Activated CD8-positive, alpha-beta memory T cell treated with anti-CD3 and anti-CD28 coated beads for 4 hours (primary cell): ENCODE results near the gene TULP1.
"Not testable (repeated sequence)": the region's sequence is repeated elsewhere in the genome, so short reads cannot be mapped to it uniquely, and the experiment has no call there.

Experiments
- DNase-seq, 2 donors: peaks; one replicate each; pipeline ENCODE4 v3.0.0-alpha.2; 2020; ENCODE audit warnings: low read depth in 2 of 2

Gene TULP1

DNA sequence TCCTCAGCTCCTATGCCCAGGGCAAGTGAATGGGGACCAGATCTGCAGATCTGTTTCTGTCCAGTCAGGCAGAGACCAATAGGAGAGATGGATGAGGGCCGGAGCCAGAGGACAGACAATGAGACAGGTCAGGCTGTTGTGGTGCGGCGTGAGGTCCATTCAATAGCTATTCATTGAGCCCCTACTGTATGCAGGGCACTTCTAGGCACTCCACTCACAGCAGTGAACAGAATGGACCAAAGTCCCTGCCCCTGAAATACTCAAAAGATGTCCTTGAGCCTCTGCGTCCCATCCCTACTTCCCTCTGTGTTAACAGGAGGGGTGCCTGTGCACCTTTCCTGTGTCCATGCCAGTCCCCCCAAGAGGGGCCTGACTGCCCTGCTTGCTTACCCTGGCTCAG, 8.5 kb upstream of the TULP1 start:
- no peak for DNase-seq

DNA sequence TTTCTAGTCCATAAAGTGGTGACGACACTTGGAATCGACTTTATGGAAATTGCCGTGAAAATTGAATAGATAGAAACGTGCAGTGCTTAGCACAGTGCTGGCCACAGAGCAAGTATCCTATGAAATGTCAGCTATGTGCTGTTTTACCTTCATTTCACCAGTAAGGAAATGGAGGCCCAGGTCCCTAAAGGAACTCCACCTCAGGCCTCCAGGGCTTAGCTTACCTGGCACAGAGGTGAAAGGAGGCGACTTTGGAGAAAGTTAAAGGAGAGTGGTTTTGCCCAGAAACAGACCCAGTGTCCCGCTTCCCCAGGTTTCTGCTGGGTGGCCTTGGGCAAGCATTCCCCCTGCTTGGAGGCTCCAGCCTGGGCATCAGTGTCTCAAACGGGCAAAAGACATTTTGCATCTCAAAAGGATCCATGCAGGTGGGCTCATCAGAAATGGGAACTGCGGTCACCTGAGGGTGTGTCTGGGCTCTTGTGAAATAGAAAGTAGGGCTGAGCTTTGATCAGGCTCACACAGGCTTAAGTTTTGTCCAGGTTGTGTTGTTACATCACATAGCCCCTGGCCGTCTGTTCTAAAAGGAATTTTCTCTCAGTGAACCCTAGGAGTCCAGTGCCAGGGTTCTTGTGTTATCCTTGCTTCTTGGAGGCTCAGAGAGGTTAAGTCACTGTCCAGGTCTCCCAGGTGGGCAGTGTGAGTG, 6.8 kb upstream of the TULP1 start:
- DNase-seq: no peak

DNA sequence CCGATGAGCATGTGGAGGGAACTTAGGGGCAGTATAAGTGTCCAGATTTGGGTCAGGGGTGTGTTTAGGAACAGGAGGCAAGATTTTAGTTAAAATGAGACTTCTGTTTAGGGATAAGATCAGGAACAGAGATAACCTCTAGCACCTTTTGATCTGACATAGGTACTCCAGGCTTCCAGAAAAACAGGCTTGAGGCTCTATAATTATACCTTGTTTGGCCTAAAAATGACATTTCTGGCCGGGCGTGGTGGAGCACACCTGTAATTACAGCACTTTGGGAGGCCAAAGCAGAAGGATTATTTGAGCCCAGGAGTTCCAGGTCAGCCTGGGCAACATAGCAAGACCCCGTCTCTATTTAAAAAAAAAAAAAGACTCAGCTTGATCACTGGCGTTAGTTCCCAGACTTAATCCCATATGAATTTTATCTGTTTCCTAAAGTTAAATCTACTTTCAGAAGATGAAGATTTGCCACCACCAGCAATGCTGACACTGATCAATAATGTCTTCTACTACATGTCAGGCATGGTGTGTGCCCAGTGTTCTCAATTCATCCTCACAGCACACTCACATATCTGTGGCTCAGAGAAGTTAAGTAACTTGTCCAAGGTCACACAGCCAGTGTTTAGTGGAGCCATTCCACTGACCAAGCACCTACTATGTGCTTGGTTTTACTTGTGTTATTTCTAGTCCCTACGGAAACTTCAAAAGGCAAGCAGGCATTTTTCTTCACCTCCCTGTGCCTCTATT, 6.0 kb upstream of the TULP1 start:
- no peak for DNase-seq

DNA sequence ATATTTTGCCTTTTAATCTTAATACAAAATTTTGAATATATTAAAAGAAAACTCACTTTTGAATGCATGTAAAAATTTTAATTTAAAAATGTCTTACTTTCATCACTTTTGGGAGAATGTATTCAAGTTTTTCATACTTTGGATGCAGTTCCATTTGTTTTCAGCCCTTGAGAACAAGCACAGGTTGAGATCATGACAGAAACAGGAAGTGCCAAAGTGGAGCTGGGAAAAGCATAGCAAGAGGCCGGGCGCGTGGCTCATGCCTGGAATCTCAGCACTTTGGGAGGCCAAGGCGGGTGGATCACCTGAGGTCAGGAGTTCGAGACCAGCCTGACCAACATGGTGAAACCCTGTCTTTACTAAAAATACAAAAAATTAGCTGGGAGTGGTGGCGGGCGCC, 5.3 kb upstream of the TULP1 start:
- not testable (repeated sequence) for DNase-seq

DNA sequence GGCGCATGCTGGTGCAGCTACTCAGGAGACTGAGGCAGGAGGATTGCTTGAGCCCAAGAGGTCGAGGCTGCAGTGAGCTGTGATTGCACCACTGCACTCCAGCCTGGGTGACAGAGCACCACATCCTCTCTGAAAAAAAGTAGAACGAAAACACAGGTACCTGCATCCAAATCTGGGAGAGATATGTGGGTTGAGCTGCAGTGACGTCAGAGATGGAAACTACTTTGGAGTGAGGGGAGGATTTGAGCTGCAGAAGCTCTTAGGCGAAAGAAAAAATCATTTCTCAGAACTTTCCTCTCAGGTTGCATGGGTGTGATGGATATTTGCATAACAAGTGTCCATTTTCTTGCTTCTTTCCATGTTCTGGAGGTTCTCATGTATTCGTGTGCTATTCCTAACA, 4.0 kb upstream of the TULP1 start:
- no peak for DNase-seq

DNA sequence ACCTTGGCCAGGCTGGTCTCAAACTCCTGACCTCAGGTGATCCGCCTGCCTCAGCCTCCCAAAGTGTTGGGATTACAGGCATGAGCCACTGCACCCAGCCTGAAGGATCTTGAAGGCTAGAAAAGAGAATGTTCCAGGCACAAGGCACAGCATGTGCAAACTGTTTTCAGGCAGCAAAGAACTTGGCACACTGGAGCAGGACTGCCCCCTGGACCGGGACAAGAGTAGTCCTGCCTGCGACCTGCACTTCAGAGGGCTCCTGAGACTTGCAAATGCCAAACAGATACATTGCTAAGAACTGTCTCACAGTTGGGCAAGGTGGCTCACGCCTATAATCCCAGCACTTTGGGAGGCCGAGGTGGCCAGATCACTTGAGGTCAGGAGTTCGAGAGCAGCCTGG, 3.2 kb upstream of the TULP1 start:
- DNase-seq: not testable (repeated sequence)

DNA sequence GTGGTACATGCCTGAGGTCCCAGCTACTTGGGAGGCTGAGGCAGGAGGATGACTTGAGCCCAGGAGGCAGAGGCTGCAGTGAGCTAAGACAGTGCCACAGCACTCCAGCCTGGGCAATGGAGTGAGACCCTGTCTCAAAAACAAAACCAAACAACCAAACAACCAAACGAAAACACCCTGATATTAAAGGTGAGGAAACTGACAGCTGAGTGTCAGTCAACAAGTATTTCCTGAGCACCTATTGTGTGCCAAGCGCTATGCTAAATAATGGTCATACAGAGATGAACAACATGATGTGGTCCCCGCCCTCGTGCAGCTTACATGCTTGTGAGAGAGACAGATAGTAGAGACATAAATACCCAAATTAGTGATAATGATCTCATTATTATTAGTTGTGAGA, 1.9 kb upstream of the TULP1 start:
- no peak for DNase-seq

DNA sequence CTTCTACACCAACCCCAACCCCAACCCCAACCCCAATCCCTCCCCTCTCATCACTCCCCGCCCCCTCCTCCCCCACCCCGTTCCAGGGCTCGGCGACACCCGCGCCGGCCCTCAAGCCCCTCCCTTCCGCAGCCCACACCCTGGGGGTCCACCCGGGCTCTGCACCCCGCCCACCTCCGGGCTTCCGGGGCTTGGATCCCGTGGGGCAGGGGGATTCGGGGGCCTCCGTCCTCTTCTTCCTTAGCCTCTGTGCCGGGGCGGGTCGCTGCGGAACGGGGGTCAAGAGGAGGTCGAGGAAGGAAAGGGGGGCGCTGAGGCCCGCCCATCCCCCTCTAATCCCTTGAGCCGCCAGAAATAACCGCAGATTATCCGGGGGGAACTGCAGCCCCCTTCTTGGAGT, 690 bp downstream of the TULP1 start:
- no peak for DNase-seq

DNA sequence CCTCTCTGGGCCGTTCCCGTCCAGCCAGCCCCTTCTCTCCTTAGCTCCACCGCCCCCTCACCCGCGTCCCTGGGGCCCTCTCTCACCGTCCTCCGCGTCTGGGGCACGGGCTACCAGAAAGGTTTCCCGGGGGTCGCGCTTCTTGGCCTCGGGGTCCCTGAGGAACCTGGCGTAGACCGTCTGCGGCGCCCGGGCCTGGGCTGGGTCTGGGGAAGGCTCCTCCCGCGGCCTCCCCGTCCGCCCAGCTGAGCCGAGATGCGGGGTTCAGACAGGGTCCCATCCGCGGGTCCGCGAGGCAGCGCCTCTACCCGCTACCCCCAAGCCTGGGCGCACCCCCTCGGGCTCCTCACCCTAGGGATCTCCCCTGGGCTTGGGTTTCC, 1.1 kb downstream of the TULP1 start:
- DNase-seq: no peak

DNA sequence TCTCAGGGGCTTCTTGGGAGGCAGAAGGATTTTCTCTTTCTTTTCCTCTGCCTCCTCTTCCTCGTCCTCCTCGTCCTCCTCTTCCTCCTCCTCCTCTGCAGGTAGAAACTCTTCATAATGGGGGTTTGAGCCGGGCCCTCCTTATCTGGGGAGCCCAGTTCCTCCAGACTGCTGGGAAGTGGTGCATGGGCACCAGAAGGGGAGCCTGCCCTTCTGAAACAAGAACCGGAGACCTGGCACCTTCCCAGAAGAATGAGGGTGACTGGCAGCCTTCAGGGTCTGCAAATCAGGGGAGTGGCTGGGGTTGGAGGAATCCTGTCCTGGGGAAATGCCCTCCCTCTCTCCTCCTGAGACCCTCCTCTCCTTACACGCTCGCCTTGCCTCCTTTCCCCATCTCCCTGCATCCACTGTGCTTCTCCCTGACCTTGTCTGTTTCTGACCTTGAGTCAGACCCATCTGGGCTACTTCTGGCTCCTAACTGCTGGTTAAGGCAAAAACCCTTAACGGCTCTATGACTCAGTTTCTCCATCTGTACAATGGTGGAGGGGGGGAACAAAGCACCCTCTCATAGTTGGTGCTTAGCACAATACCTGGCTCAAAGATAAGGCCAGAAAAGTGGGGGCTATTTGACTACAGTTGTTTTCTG, 1.7 kb downstream of the TULP1 start:
- no peak for DNase-seq

DNA sequence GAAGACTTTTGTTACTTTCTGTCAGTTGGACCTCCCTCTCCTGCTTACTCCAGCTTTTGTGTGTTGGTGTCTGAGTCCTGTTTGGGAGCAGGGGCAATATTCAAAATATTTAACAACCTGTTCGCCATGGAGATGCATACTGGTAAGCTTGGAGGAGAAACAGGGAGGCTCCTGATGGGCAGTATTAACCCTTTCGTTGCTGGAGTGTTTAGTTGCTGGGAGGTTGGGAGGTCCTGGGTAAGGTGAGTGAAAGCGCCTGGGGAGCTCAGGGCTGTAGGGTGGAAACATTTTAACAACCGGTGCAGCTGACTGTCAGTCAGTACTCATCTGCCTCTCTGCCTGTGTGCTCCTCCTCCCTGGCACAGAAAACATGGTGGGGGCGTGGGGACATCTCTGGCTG, 4.2 kb downstream of the TULP1 start:
- DNase-seq: no peak

DNA sequence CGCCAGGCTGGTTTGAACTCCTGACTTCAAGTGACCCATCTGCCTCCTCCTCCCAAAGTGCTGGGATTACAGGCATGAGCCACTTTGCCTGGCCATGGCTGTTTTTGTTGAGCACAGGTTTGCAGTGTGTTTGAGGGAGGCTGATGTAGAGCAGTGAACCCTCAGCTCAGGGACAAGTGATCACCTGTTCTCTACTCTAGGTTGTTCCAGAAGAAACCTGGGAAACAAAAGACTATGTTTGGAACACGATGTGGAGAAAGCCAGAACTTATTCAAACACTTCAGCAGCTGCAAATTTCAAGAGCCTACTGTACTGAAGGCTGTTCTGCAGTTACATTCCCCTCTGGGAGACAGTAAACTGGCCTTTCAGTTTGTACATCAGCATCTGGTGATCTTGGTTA, 4.7 kb downstream of the TULP1 start:
- DNase-seq: no peak

DNA sequence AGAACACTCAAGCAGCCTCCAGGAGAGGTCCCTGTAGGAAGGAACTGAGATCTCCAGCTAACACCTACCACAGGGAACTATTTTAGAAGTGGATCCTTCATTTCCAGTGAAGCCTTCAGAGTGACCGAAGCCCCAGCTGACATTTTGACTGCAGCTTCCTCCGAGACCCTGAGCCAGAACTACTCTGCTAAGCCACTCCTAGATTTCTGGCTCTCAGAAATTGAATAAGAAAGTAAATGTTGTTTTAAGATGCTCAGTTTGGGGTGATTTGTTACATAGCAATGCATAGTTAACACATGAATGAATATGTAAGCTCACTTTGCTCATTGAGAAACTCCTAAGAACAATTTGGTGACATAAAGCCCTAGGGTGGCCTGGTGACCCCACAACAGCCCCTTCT, 5.5 kb downstream of the TULP1 start:
- DNase-seq: no peak

DNA sequence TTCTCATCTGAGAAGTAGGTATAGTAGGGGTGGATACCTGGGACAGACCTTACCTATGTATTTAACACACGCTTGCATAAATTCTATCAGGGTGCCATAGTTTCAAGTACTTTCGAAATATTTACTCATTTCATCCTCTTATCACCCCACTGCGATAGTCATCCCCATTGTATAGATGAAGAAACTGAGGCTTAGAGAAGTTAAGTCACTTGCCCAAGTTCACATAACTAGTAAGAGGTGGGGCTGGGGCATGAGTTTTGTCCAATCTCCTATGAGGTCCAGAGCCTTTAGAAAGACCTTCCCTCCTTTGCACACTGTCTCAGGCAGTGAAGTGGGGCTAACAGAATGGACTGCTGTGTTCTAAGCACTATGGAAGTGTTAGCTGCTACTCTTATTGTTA, 6.2 kb downstream of the TULP1 start:
- DNase-seq: no peak

DNA sequence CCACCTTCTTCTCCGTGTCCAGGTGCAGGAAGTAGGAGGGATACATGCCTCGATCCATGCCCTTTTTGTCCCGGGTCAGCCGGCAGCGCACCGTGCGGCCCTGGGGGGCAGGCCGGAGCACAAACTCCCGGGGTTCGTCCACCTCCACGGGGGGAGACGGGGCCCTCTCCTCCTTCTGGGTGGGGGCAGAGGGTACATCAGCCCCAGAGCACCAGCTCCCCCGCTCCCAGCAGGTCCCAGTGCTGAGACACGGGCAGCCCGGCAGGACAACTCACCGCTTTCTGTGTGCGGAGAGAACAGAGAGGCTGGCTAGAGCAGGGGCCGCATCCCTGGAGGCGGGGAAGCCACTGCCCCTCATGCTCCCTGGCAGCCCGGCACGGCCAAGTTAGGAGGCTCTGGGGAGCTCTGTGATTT, 6.7 kb downstream of the TULP1 start:
- DNase-seq: no peak

DNA sequence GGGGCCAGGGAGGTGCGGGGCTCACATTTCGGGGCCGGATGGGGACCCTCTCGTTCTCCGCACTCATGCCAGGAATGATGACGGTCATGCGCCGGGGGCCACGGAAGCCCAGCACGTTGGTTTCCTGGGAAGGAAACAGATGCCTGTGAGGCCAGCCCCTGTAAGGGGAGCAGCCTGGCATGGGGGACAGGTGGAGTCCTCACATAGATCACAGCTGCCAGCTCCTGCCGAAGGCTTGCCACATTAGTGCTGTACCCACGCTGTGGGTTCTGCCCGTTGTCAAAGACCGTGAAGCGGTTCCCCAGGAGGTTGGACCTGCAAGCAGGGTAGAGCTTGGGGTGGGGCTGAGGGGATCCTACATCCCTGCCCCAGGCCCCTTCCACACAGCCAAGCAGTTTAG, 9.2 kb downstream of the TULP1 start:
- no peak for DNase-seq

DNA sequence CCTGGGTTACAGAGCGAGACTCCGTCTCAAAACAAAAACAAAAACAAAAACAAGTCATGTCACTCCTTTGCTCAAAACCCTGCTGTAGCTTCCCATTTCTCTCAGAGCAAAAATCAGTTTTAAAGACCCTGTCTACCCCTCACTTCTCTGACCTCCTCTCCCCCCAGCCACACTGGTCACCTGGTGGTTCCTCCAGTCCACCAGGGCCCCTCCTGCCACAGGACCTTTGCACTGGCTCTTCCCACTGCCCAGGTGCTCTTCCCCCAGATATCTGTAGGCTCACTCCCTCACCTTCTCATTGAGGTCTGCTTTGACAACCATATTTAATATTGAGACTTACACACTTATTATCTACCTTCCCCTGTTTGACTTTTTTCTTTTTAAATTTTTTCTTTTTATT, 10.9 kb downstream of the TULP1 start:
- no peak for DNase-seq

DNA sequence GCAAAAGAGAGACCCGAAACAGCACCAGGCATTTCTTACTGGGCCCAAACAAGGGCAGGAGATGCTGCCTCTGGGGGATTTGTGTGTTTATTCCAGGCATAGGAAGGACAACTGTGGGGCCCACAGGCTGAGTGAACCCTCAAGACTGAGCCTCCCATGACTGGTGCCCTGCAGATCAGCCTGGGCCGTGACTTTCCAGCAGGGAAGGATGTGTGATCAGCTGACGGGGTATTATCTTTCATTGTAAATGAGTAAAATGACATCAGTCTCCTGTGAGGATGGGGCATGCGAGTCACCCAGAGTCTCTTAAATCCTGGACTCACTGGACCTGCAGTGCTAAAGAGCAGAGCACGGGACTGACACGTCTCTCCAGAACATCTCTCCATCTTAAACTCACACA, 11.9 kb downstream of the TULP1 start:
- DNase-seq: no peak

DNA sequence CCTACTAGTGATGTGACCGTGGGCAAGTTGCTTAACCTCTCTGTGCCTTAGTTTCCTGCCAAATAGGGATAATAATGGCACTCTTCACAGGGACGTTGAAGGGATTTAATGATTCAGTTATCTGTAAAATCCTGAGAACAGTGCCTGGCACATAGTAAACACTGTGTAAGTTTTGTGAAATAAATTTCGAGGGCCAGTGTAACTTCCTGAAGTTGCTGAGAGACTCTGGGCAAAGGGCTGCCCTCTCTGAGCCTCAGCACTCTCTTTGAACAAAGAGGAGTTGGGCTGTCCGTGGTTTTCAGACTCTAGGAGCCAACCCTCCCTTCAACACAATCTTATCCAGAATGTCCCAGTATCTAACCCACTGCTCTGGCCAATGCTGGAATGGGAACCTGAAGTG, 13.3 kb downstream of the TULP1 start:
- DNase-seq: no peak

DNA sequence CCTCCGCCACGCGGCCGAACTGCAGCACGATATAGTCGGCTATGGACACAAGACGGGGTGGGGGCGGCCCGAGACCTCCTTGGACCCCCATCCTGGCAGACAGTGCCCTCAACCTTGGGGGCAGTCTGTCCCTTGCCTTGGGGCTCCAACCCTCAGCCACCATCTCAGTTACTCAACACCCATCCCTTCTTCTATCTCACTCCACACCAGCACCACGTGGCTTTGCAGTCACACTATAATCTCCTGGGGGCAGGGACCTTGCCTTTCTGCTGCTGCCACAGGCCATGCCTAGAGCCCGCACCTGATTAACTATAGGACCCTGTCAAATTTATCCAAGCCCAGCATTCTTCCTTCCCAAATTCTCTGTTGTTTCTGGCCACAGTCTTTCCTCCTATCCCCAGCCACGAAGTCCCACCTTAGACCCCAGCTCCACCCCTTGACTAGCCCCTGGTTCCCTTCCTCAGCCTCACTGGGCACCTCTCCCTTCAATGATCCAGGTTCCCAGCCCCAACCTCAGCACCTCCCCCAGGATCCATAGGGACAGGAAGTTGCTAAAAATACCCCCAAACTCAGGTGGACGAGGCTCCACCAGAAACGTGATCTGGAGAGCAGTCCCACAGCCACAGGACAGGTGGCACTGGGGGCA, 14.2 kb downstream of the TULP1 start:
- DNase-seq: no peak

DNA sequence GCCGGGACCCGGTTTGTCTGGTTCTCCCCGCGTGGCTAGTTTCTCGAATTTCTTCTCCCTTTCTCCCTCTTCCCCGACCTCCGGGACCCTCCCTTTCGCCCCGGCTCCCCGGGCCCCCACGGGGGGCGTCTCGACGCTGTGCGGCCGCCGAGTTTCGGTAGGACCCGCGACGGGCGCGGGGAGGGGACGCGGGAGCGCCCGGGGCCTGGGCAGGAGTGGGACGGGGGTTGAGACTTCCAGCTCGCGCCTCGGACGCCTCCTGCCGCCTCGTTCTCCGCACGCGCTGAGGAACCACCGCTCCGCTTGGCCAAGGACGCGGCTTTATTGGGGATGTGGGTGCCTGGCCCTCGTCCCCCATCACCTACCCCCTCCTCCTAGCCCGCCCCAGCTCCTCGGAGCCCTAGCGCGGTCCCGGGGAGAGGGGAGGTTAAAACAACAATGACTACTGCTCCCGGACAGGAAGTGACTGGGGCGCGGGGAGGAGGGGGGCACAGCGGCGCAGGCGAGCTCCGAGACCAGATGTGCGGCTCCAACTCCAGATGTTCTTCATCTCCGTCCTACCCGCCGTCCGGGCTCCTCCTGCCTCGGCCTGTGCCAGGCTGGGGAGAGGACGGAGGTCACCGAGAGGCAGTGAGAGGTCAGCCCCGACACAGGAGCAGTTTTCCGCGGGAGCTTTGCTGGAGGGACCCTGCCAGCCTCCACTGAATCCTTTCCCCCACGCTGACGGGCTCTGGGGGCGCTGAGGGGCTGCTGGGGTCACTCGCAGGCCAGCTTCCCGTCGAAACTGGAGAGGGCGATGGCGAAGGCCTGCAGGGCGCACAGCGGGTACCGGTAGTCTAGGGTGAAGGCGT, 14.9 kb downstream of the TULP1 start:
- DNase-seq: peak in 1 of 2 donors; percentile 23
